HG03064 (cell line): ENCODE data around the gene CD72.
"Not testable (repeated sequence)": the region's sequence is repeated elsewhere in the genome, so short reads cannot be mapped to it uniquely, and the experiment has no call there.

Experiments
- ATAC-seq: cut with Tn5 transposase; IDR thresholded peaks from one replicate; pipeline ENCODE4 v1.9.1; 2021; ENCODE audit warnings: low read depth; ENCODE audit not compliant: unreplicated experiment

Gene CD72

GRCh38 chr9:35598866-35599590 is 19.2 kb downstream of the CD72 start:
- no peak for ATAC-seq

GRCh38 chr9:35596907-35597306 is 21.3 kb downstream of the CD72 start:
- ATAC-seq, result not testable (repeated sequence)

DNA sequence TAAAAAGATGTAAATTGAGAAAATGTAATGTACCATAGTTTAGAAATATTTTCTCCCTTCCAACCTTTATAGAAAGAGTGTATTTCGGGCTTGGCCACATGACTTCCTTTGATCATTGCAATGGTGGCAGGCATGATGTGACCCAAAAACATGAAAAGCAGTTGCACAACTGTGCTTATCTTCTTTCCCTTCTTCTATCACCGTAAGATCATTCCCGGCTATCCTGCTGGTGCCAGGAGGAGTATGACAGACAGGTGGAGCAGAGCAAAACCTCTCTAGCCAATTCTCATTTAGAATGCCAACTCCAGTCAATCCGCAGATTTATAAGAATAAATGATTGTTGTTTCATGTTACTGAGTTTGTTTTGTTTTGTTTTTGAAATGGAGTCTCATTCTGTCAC is 23.7 kb downstream of the CD72 start:
- ATAC-seq, result no peak

GRCh38 chr9:35593581-35593980 is 24.6 kb downstream of the CD72 start:
- no peak for ATAC-seq

DNA sequence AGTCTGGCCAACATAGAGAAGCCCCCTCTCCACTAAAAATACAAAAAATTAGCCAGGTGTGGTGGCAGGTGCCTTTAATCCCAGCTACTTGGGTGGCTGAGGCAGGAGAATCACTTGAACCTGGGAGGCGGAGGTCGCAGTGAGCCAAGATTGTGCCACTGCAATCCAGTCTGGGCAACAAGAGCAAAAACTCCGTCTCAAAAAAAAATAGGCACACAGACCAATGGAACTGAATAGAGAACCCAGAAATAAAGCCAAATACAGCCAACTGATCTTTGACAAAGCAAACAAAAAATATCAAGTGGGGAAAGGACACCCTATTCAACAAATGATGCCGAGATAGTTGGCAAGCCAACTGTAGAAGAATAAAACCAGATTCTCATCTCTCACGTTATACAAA is 29.7 kb downstream of the CD72 start:
- not testable (repeated sequence) for ATAC-seq

- ATAC-seq, result not testable (repeated sequence)
Measured at GRCh38 chr9:35584681-35585080, 33.5 kb downstream of the CD72 start.

DNA sequence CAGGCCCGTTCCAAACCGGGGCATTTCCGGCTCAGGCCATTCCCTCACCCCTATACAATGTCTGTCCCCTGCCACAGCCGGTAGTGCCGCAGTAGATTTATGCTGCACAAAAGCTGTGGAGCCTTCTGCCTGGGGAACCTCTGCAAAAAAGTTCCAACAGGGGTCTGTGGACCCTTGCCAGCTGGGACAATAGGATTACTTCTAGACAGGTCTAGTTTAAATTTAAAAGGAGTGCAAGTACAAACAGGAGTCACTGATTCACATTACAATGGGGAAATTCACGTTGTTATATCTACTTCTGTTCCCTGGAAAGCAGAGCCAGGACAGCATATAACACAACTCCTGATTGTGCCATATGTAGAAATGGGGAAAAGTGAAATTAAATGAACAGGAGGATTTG is 34.7 kb downstream of the CD72 start:
- not testable (repeated sequence) for ATAC-seq

DNA sequence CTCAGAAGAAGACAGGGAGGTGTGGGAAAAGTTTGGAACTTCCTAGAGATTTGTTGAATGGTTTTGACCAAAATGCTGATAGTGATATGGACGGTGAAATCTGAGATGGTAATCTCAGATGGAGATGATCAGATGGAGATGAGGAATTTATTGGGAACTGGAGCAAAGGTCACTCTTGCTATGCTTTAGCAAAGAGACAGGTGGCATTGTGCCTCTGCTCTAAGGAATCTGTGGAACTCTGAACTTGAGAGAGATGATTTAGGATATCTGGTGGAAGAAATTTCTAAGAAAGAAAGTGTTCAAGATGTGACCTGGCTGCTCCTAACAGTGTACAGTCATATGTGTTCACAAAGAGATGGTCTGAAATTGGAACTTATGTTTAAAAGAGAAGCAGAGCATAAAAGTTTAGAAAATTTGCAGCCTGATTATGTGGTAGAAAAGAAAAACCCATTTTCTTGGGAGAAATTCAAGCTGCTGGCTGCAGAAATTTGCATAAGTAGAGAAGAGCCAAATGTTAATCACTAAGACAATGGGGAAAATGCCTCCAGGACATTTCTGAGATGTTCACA is 38.5 kb downstream of the CD72 start:
- not testable (repeated sequence) for ATAC-seq

DNA sequence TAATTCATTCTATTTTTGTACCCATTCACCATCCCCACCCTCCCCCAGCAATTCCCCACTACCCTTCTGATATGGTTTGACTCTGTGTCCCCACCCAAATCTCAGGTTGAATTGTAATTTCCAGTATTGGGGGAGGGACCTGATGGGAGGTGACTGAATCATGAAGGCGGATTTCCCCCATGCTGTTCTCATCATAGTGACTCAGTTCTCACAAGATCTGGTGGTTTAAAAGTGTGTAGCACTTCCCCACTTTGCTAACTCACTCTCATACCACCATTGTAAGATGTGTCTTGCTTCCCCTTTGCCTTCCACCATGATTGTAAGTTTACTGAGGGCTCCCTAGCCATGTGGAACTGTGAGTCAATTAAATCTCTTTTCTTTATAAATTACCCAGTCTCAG is 39.1 kb downstream of the CD72 start:
- ATAC-seq, result no peak

DNA sequence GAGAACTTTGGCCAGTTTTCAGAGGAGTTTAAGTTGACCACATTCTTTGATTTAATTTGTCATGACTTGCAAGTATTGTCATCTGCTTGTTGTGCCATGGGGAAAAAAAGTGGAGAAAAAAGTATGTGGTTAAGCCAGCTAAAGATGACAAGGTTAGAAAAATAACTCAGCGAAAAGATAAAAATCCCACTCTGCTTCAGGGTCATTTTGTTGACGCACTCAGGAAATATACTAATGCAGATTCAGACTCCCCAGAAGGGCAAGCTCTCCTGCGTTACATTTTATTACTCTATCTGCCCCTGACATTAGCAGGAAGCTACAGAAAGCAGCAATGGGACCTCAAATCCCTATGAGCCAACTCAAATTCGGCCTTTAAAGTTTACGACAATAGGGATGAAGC is 40.7 kb downstream of the CD72 start:
- ATAC-seq, result no peak

- ATAC-seq, result no peak
Measured at GRCh38 chr9:35575478-35575877, 42.7 kb downstream of the CD72 start.

GRCh38 chr9:35574578-35575122 is 43.6 kb downstream of the CD72 start:
- ATAC-seq, result no peak

- peak; percentile 69 for ATAC-seq
Measured at GRCh38 chr9:35570709-35571504, 47.3 kb downstream of the CD72 start.

DNA sequence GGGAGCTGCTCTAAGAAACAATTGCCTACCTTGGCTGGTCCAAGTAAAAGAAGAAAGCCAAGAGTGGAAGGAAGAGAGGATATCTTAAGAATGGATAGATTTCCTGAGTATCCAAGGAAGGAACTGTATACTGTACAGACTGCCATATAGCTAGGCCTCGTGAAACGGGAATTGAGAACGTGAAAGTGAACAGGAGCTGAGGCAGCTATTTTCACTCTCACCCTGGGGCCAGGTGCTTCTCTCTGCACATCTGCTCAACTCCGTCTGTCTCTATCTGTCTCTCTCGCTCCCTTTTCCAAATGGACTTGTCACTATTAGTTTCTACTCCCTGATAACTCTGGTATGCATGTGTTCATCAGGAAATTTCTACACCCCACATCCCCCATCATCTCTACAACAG is 49.0 kb downstream of the CD72 start:
- ATAC-seq, result peak; percentile 61

- ATAC-seq, result no peak
Measured at GRCh38 chr9:35568196-35568595, 50.0 kb downstream of the CD72 start.

DNA sequence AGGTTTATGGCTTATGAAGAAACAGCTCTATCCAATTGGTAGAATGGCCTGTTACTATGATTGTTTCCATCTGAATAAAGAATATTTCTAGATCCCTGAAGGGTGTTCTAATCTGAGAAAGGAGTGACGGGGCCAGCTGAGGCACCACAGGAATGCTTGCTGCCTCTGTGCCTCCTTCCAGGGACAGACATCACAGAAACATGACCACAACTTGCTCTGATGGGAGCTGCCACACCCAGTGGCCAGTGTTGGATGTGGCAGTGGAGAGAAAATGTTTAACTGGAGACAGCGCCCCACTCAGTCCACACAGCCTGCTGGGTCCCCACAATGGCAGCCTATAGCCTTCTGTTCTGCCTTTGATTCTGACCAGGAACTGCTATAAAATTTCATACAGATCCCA is 51.8 kb downstream of the CD72 start:
- ATAC-seq, result no peak

- ATAC-seq, result no peak
Measured at GRCh38 chr9:35564658-35565061, 53.6 kb downstream of the CD72 start.

- ATAC-seq, result no peak
Measured at GRCh38 chr9:35563791-35564197, 54.4 kb downstream of the CD72 start.

- no peak for ATAC-seq
Measured at GRCh38 chr9:35562895-35563780, 55.1 kb downstream of the CD72 start.

GRCh38 chr9:35561468-35562261 is 56.5 kb downstream of the CD72 start:
- ATAC-seq, result no peak
